22Rv1 (cell line): Measurements from ENCODE around the gene GSG1L.

ENCODE experiments used
- ZFX ChIP-seq: fragments of 450-650 bp; IDR thresholded peaks from 2 replicates; pipeline ENCODE4 v1.6.1; 2017; ENCODE audit warnings: antibody characterized with exemption, borderline replicate concordance
- TF ChIP-seq, protein P1 (sequence below): fragments of 450-650 bp; IDR thresholded peaks from 2 replicates; pipeline ENCODE4 v1.5.1; 2017; ENCODE audit warnings: mild to moderate bottlenecking

DNA sequence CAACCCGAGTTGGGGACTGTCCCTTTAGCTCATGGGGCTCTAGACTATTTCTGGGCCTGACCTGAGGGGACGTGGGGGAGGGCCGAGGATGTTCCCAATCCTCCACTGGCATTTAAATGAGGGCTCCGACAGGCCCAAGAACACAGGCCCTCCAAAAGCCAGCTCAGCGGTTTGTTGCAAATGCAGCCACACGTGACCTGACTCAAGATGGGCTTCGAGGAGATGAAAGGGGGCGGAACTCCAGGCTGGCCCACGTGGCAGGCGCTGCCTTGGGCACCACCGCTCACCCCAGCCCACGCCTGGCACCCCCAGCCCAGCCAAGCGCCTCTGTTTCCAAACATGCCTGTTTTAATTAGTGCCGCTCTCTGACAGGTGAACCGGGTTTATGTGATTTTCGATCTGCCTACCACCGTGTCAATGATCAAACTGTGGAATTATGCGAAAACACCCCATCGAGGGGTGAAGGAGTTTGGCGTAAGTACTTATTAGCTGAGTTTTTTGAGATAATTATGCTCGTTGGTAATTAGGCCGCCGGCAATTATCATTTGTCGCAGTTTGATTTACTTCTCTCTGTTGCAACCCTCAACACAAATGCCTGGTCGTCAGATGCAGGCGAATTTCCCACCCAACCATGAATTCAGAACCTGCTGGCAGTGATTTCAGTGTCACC lies 286.8 kb downstream of the GSG1L start:
- TF ChIP-seq, protein P1, sequence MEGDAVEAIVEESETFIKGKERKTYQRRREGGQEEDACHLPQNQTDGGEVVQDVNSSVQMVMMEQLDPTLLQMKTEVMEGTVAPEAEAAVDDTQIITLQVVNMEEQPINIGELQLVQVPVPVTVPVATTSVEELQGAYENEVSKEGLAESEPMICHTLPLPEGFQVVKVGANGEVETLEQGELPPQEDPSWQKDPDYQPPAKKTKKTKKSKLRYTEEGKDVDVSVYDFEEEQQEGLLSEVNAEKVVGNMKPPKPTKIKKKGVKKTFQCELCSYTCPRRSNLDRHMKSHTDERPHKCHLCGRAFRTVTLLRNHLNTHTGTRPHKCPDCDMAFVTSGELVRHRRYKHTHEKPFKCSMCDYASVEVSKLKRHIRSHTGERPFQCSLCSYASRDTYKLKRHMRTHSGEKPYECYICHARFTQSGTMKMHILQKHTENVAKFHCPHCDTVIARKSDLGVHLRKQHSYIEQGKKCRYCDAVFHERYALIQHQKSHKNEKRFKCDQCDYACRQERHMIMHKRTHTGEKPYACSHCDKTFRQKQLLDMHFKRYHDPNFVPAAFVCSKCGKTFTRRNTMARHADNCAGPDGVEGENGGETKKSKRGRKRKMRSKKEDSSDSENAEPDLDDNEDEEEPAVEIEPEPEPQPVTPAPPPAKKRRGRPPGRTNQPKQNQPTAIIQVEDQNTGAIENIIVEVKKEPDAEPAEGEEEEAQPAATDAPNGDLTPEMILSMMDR, result no peak
- TF ChIP-seq ZFX, result no peak
